ENCODE data around the gene HS6ST3.

DNA sequence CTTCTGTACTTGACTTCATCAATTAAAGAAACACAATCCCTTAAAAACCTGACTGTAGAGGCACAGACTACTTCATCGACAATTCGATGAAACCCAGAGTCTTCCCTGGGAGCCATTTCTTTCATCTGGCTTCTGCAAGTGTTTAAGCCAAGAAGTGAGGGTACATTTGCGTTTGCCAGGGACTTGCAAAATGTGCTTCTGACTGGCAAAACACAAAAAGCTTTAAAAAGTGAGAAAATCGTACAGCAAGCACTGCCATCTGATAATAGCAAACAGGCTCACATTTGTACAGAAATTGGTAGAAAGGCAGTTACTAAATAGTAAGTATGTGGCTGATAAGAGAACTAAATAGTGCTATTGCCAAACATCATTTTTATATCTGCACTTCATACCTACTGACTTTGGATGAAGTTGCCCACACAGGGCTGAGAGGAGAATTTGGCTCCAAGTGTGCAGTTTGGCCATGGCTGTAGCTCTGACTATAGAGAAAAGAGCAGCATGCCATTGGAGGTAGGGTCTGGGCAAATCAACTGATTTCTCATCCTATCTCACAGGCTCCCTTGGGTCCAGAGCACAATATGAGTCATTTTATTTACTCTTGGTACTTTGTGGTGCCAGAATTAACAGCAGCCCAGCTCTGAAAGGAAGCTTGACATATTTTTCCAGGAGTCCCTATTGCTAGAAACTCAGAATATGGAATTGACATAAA lies 546.2 kb downstream of the HS6ST3 start:
- TF ChIP-seq POLR2A (IDR thresholded peaks at IDR 0.05; ENCODE audit: low read length) (no peak), GATA1 (IDR thresholded peaks at IDR 0.05; ENCODE audit: low read depth, low read length) (no peak)
